Heart left ventricle (tissue), 16 donors: ENCODE results near the gene ZNF445. TPM values are rescaled to one million over a fixed set of nuclear protein-coding genes. Genes with fewer than 3 reads are reported as not detected.
A peak's percentile ranks its signal among the peaks of the same experiment; 100 is the strongest.
"Not testable (repeated sequence)": the region's sequence is repeated elsewhere in the genome, so short reads cannot be mapped to it uniquely, and the experiment has no call there.

Experiments
- ATAC-seq, 4 donors: fragments of 200-7000 bp; cut with Tn5 transposase; one replicate each; pipeline ENCODE4 v1.9.1; 2020 to 2022; ENCODE audit warnings: moderate library complexity in 4 of 4, mild to moderate bottlenecking in 3 of 4, moderate number of reproducible peaks in 1 of 4
- DNase-seq, 5 donors: peaks; one replicate each; pipeline ENCODE4 v3.0.0-alpha.2; 2020
- H3K27ac ChIP-seq, 12 donors: fragments of 200-600 bp; sonication (generic) in 4 of 12; one replicate each; pipeline versions ENCODE4 v1.5.0 to v1.8.0; 2016 to 2022; ENCODE audit warnings: mild to moderate bottlenecking in 2 of 12
- H3K27me3 ChIP-seq, 9 donors: fragments of 200-600 bp; sonication (generic) in 2 of 9; one replicate each; pipeline versions ENCODE4 v1.5.1 to v1.8.0; 2016 to 2022; ENCODE audit warnings: mild to moderate bottlenecking in 3 of 9
- H3K36me3 ChIP-seq, 9 donors: fragments of 200-600 bp; sonication (generic) in 2 of 9; one replicate each; pipeline versions ENCODE4 v1.5.0 to v1.8.0; 2018 to 2022; ENCODE audit warnings: mild to moderate bottlenecking in 2 of 9
- H3K4me1 ChIP-seq, 12 donors: fragments of 200-600 bp; sonication (generic) in 4 of 12; one replicate each; pipeline versions ENCODE4 v1.5.0 to v1.8.0; 2016 to 2022; ENCODE audit warnings: mild to moderate bottlenecking in 3 of 12
- H3K4me3 ChIP-seq, 12 donors: fragments of 200-600 bp; sonication (generic) in 4 of 12; one replicate each; pipeline versions ENCODE4 v1.5.0 to v1.8.0; 2017 to 2022; ENCODE audit warnings: mild to moderate bottlenecking in 9 of 12, moderate library complexity in 4 of 12
- H3K9me3 ChIP-seq, 12 donors: fragments of 200-600 bp; sonication (generic) in 4 of 12; one replicate each; pipeline versions ENCODE4 v1.5.0 to v1.8.0; 2016 to 2022; ENCODE audit warnings: mild to moderate bottlenecking in 1 of 12
- POLR2A ChIP-seq, 2 donors: fragments of 450-650 bp; IDR thresholded peaks; one replicate each; pipeline ENCODE4 v1.6.1; 2017; ENCODE audit warnings: antibody characterized with exemption in 2 of 2, mild to moderate bottlenecking in 2 of 2, moderate library complexity in 2 of 2
- WGBS, 4 donors: extraction: QIAGEN DNeasy Blood & Tissue Kit in 2 of 4; methylation state at CpG; one replicate each; pipeline versions ENCODE4 v1.1.5 to v1.1.7; 2013 to 2018; 5-methylcytosine and 5-hydroxymethylcytosine counted together
- intact Hi-C, 10 donors: fragments of 100-400 bp; cut with DNase I; formaldehyde crosslinking; loops; one replicate each; pipeline versions ENCODE4 v1.11.1 to v1.14.2; 2022
- polyA plus RNA-seq, 2 donors: library from polyadenylated mRNA; stranded (reverse); fragments of 200-250 nt; gene quantifications; one replicate each; pipeline ENCODE4 v1.2.3, GENCODE V29; 2013
- total RNA-seq, 9 donors: library from RNA; depleted of rRNA in 2 of 9; stranded (reverse); fragments of >200 nt in 2 of 9; fragmentation: NEBNext Ultra II Directional in 3 of 9; extraction: Animal tissue kit (Norgen Biotek cat#: 25700) in 3 of 9; gene quantifications; one replicate each; pipeline versions ENCODE4 v1.1.0 to v1.2.4, GENCODE V29; 2016 to 2023
- TF ChIP-seq, protein P1 (sequence below), 12 donors: fragments of 200-600 bp; sonication (generic) in 4 of 12; IDR thresholded peaks; one replicate each; pipeline versions ENCODE4 v1.5.0 to v1.8.0; 2018 to 2022; ENCODE audit warnings: antibody characterized with exemption in 12 of 12, mild to moderate bottlenecking in 5 of 12
- donor health status: ischemic (EF 13 %, LVEDD 7.1; RV severe dilation, severe dysfunction).
- donor health status: healthy with polysubstance abuse.
- donor health status: DM: no; HTN: yes; CAD: no.
- donor health status: DM: no; HTN: no; CAD: no.
- donor health status: ischemic (EF 25% LVEDD 6.9; RV normal size, moderate dysfunction).
- donor health status: ischemic (EF 25% LVEDD 5.7; RV mildly dilated, moderate dysfunction).
- donor health status: healthy.
- donor health status: DM: yes; HTN: yes; CAD: no.
- donor health status: ischemic (EF 35%, LVEDD 5.7; RV mildly dilated, moderate dysfunction).
- donor health status: nonischemic (EF 11% LVEDD 7.7; RV severe dilation, severe dysfunction).
- donor health status: DM: yes; HTN: yes; CAD: no.
- donor health status: PGD.
- donor health status: ischemic (EF 29% LVEDD 5.4; RV normal size, mild dysfunction).
- donor health status: nonischemic (EF 23%, LVEDD 6.1; RV moderate dilation, normal function).

ZNF445 gene
- total and polyA plus RNA-seq, 11 donors: 4.9 to 19.9 (median 11.0) TPM

DNA sequence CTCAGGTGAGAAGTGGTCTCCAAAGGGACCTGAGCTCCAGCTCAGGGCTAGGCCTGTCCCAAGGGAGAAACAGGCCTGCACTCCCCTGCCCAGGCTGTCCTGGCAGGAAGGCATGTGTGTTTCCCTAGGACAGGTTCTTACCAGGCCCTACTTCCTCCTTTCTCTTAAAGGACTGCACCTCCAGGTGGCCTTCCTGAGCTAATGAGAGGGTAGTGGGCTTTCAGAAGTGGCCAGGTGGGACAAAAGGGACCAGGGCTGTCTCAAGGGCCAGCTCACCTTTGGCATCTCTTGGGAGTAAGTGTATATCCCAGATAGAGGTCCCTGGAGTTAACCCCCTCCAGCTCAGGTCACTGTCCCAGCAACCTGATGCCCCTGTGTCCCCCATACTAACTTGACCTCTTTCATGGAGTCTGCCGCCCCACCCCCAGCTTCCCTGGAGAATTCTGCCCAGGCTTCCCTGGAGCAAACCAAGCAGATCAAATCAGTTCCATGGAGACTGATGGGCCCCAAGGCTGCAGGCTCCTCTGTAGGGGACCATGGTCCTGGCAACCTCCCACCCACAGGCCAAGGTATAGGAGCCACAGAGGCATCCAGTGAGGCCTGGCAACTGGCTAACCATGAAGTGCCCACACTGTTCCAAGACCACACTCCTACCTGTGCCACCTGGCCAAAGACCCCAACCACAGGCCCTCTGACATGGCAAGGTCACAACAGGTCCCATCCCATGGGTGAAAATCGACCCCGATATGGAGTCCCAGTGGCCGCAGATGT, 67.6 kb downstream of the ZNF445 start:
- Histone ChIP-seq H3K9me3 (no peaks in the 10 kb centered on the region), H3K36me3 (peaks cover 0 to 31% (median 0%) of the 10 kb centered on the region in 9 donors), H3K27ac (no peak overlapping the region), H3K4me3 (no peak overlapping the region), H3K4me1 (peaks cover 0 to 6% (median 0%) of the 10 kb centered on the region in 12 donors), H3K27me3 (no peaks in the 10 kb centered on the region)
- 71 to 95% (median 88%) methylated on average over 4 of the region's 4 CpGs for WGBS, 4 donors
- intact Hi-C loops: no loop called here
- TF ChIP-seq, protein P1, sequence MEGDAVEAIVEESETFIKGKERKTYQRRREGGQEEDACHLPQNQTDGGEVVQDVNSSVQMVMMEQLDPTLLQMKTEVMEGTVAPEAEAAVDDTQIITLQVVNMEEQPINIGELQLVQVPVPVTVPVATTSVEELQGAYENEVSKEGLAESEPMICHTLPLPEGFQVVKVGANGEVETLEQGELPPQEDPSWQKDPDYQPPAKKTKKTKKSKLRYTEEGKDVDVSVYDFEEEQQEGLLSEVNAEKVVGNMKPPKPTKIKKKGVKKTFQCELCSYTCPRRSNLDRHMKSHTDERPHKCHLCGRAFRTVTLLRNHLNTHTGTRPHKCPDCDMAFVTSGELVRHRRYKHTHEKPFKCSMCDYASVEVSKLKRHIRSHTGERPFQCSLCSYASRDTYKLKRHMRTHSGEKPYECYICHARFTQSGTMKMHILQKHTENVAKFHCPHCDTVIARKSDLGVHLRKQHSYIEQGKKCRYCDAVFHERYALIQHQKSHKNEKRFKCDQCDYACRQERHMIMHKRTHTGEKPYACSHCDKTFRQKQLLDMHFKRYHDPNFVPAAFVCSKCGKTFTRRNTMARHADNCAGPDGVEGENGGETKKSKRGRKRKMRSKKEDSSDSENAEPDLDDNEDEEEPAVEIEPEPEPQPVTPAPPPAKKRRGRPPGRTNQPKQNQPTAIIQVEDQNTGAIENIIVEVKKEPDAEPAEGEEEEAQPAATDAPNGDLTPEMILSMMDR (IDR thresholded peaks at IDR 0.05): no peak
- no peak for TF ChIP-seq POLR2A (IDR thresholded peaks at IDR 0.05)
- ATAC-seq: no peak
- peak in 1 of 5 donors; percentile 2 for DNase-seq

DNA sequence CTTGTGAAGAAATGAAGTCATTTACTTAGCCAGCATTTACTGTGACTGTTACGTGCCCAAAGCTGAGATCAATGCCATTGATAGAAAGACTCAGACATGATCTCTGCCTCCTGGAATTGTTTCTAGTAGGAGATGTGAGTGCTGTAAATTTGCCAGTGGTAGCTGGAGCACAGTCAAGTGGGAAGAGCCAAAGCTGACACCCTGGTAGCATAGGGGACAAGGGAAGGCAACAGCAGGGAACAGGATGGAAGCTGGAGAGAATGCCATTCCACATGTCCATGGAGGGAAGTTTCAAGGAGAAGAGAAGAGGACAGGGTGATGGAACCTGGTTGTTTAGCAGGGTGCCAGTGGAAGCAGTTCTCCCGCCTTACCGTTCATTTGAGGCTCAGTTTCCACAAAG, 74.9 kb downstream of the ZNF445 start:
- H3K27me3 ChIP-seq: no peaks in the 10 kb centered on the region
- H3K9me3 ChIP-seq: no peaks in the 10 kb centered on the region
- H3K4me3 ChIP-seq: no peak overlapping the region
- WGBS, 4 donors: 78 to 85% (median 83%) methylated on average over 3 of the region's 3 CpGs
- no peak overlapping the region for H3K27ac ChIP-seq
- TF ChIP-seq, protein P1 (IDR thresholded peaks at IDR 0.05): no peak
- TF ChIP-seq POLR2A (IDR thresholded peaks at IDR 0.05): no peak
- peak; percentile 61 to 84 (median 78) for ATAC-seq
- peaks cover 0 to 17% (median 0%) of the 10 kb centered on the region in 12 donors for H3K4me1 ChIP-seq
- intact Hi-C loops: no loop called here
- H3K36me3 ChIP-seq: peaks cover 0 to 44% (median 9%) of the 10 kb centered on the region in 9 donors
- no peak for DNase-seq

DNA sequence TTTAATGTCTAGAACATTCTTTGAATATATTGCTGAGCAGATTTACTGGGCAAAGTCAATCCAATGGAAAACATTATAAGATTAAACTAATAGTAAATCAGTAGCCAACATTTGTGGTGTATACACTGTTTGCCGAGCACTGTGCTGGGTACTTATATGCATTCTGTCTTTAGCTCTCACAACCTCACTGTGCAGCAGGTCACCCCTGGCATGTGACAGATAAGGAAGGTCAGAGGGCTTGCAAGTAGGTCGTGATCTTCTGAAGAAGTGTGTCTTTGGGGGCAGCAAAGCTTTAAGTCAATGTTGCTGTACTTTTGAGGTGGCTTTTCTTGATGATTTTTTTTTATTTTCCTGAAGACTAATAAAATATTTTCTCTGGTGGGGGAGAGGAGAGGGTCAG, 76.7 kb downstream of the ZNF445 start:
- intact Hi-C loops: no loop called here
- no peak for TF ChIP-seq POLR2A (IDR thresholded peaks at IDR 0.05)
- TF ChIP-seq, protein P1 (IDR thresholded peaks at IDR 0.05): no peak
- peaks cover 0 to 17% (median 0%) of the 10 kb centered on the region in 12 donors for H3K4me1 ChIP-seq
- no peaks in the 10 kb centered on the region for H3K9me3 ChIP-seq
- DNase-seq (no peak), ATAC-seq (no peak)
- no peak overlapping the region for H3K27ac ChIP-seq
- peaks cover 0 to 45% (median 24%) of the 10 kb centered on the region in 9 donors for H3K36me3 ChIP-seq
- H3K4me3 ChIP-seq: no peak overlapping the region
- H3K27me3 ChIP-seq: no peaks in the 10 kb centered on the region
- WGBS, 4 donors: 35 to 48% (median 42%) methylated on average over 2 of the region's 2 CpGs

DNA sequence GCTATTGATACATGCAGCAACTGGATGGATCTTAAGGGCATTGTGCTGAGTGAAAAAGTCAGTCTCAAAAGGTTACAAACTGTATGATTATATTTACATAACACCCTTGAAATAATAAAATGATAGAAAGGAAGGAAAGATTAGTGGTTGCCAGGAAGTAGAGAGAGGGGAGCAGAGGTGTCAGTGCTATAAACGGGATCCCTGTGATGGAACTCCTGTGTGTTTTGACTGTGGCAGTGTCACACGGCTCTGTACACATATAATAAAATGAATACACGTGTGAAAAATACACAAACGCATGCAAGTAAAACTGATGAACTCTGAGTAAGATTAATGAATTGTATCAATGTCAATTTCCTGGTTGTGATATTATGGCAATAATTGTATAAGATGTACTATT, 78.6 kb downstream of the ZNF445 start:
- ATAC-seq (peak in 1 of 4 donors; percentile 34), DNase-seq (no peak)
- H3K27me3 ChIP-seq: no peaks in the 10 kb centered on the region
- peaks cover 0 to 54% (median 29%) of the 10 kb centered on the region in 9 donors for H3K36me3 ChIP-seq
- intact Hi-C loops: no loop called here
- H3K27ac ChIP-seq: no peak overlapping the region
- TF ChIP-seq, protein P1 (IDR thresholded peaks at IDR 0.05): no peak
- TF ChIP-seq POLR2A (IDR thresholded peaks at IDR 0.05): no peak
- no peak overlapping the region for H3K4me3 ChIP-seq
- H3K4me1 ChIP-seq: peaks cover 0 to 17% (median 0%) of the 10 kb centered on the region in 12 donors
- WGBS, 4 donors: 53 to 70% (median 65%) methylated on average over 4 of the region's 4 CpGs
- no peaks in the 10 kb centered on the region for H3K9me3 ChIP-seq

DNA sequence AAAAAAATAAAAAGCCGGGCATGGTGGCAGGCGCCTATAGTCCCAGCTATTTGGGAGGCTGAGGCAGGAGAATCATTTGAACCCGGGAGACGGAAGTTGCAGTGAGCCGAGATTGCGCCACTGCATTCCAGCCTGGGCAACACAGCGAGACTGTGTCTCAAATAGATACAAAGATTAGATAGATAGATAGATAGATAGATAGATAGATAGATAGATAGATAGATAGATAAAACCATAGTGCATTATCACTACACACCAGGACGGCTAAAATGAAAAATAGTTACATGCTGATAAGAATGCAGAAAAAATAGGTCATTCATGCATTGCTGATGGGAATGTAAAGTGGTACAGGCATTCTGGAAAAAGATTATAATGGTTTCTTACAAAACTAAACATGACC, 79.2 kb downstream of the ZNF445 start:
- peaks cover 0 to 17% (median 0%) of the 10 kb centered on the region in 12 donors for H3K4me1 ChIP-seq
- H3K27ac ChIP-seq, H3K27me3 ChIP-seq, DNase-seq, H3K4me3 ChIP-seq, H3K9me3 ChIP-seq, ATAC-seq, intact Hi-C loops: not testable (repeated sequence)
- H3K36me3 ChIP-seq: peaks cover 0 to 60% (median 33%) of the 10 kb centered on the region in 9 donors
- WGBS, 4 donors: 86 to 93% (median 90%) methylated on average over 8 of the region's 8 CpGs
